HCT116 (cell line): Measurements from ENCODE around the gene CCNL1. TPM values are rescaled to one million over a fixed set of nuclear protein-coding genes. Genes with fewer than 3 reads are reported as not detected.

ENCODE experiments used
- ATAC-seq: fragments of 200-7000 bp; cut with Tn5 transposase; 2 replicates; pipeline ENCODE4 v1.9.1; 2020; ENCODE audit warnings: mild to moderate bottlenecking, moderate library complexity
- BruUV-seq: library from RNA; stranded (reverse); fragments of 400-500 nt; replicated peaks from 2 replicates; lab custom pipeline; 2021; lab: Mats Ljungman, UMichigan
- CTCF ChIA-PET: fragments of 300-600 bp; sonication (Branson Sonifier 250); formaldehyde crosslinking; loops from one replicate; lab custom pipeline; 2021; ENCODE audit warnings: antibody characterized with exemption; lab: Charles Lee
- POLR2A ChIA-PET: fragments of 300-600, 350-600 bp; sonication (Branson Sonifier 250); formaldehyde crosslinking; loops from one replicate; lab custom pipeline; 2021; ENCODE audit warnings: antibody characterized with exemption; lab: Charles Lee
- RAD21 ChIA-PET, 2 experiments: fragments of 300-600 bp; sonication (Branson Sonifier 250); formaldehyde crosslinking; loops; one replicate each; lab custom pipeline; 2023; ENCODE audit warnings: low total read pairs in 2 of 2; ENCODE audit not compliant: uncharacterized antibody in 2 of 2, unreplicated experiment in 2 of 2, low non-redundant PET in 1 of 2; lab: Charles Lee
- DNase-seq: peaks from one replicate; pipeline ENCODE4 v3.0.0-alpha.2; 2010; ENCODE audit warnings: low read depth, low spot score
- H2AFZ ChIP-seq: fragments of 200-600 bp; shearing (Covaris generic), sonication (generic); 2 replicates; pipeline ENCODE4 v1.6.1; 2017; ENCODE audit warnings: low read depth, mixed run types, mixed read lengths, antibody characterized with exemption, low read length; ENCODE audit not compliant: poor library complexity, severe bottlenecking
- H3K27ac ChIP-seq: 2 replicates; pipeline ENCODE4 v1.5.1; 2012; ENCODE audit warnings: low read depth, low read length
- H3K27me3 ChIP-seq: fragments of 200-600 bp; sonication (generic); 2 replicates; pipeline ENCODE4 v1.6.1; 2016; ENCODE audit warnings: mixed run types, low read length, mixed read lengths; ENCODE audit not compliant: insufficient read depth
- H3K36me3 ChIP-seq, 2 experiments: fragments of 200-500 bp in 1 of 2; fragments of 200-600 bp in 1 of 2; sonication (Bioruptor generic) in 1 of 2; sonication (generic) in 1 of 2; 2 replicates each; pipeline versions ENCODE4 v1.5.1 to v1.6.1; 2014 to 2016; ENCODE audit warnings: low read length in 2 of 2, inconsistent platforms in 1 of 2, mixed read lengths in 1 of 2, mixed run types in 1 of 2; ENCODE audit not compliant: insufficient read depth in 2 of 2, control insufficient read depth in 1 of 2
- H3K4me1 ChIP-seq, 2 experiments: fragments of 200-600 bp in 1 of 2; sonication (generic) in 1 of 2; 2 replicates each; pipeline versions ENCODE4 v1.5.1 to v1.6.1; 2012 to 2017; ENCODE audit warnings: low read length in 2 of 2, inconsistent platforms in 1 of 2, mild to moderate bottlenecking in 1 of 2, mixed read lengths in 1 of 2, mixed run types in 1 of 2, moderate library complexity in 1 of 2; ENCODE audit not compliant: insufficient read depth in 2 of 2, control insufficient read depth in 1 of 2
- H3K4me2 ChIP-seq: fragments of 200-600 bp; sonication (generic); 2 replicates; pipeline ENCODE4 v1.6.1; 2017; ENCODE audit warnings: mixed run types, low read length, mixed read lengths
- H3K4me3 ChIP-seq, 2 experiments: fragments of 200-600 bp in 1 of 2; sonication (generic) in 1 of 2; replicated peaks in 1 of 2; 2 replicates each; pipeline ENCODE4 v1.5.1; 2011 to 2016; ENCODE audit warnings: low read length in 2 of 2, control low read depth in 1 of 2, low read depth in 1 of 2, mild to moderate bottlenecking in 1 of 2, mixed read lengths in 1 of 2, mixed run types in 1 of 2
- H3K79me2 ChIP-seq: fragments of 200-600 bp; sonication (generic); 2 replicates; pipeline ENCODE4 v1.6.1; 2017; ENCODE audit warnings: mild to moderate bottlenecking, mixed run types, low read length, moderate library complexity, mixed read lengths; ENCODE audit not compliant: insufficient read depth
- H3K9ac ChIP-seq: fragments of 200-600 bp; sonication (generic); 2 replicates; pipeline ENCODE4 v1.6.1; 2016; ENCODE audit warnings: low read length, mixed read lengths
- H3K9me2 ChIP-seq: fragments of 200-600 bp; sonication (generic), shearing (Covaris generic); 2 replicates; pipeline ENCODE4 v1.6.1; 2017; ENCODE audit warnings: mixed run types, mild to moderate bottlenecking, moderate library complexity; ENCODE audit not compliant: insufficient read depth
- H3K9me3 ChIP-seq, 2 experiments: fragments of 200-500 bp in 1 of 2; fragments of 200-600 bp in 1 of 2; sonication (Bioruptor generic) in 1 of 2; sonication (generic) in 1 of 2; 2 replicates each; pipeline ENCODE4 v1.6.1; 2014 to 2017; ENCODE audit warnings: low read length in 2 of 2, mixed read lengths in 2 of 2, inconsistent platforms in 1 of 2, low read depth in 1 of 2, mild to moderate bottlenecking in 1 of 2, mixed run types in 1 of 2, moderate library complexity in 1 of 2; ENCODE audit not compliant: control insufficient read depth in 1 of 2, insufficient read depth in 1 of 2
- H4K20me1 ChIP-seq: fragments of 200-600 bp; sonication (generic), shearing (Covaris generic); 2 replicates; pipeline ENCODE4 v1.6.1; 2017; ENCODE audit warnings: mixed run types, mild to moderate bottlenecking, moderate library complexity; ENCODE audit not compliant: insufficient read depth
- ATF3 ChIP-seq: IDR thresholded peaks from 2 replicates; pipeline ENCODE4 v1.6.1; 2012
- CBX3 ChIP-seq: IDR thresholded peaks from 2 replicates; pipeline ENCODE4 v1.6.1; 2012; ENCODE audit warnings: low read depth
- CEBPB ChIP-seq: IDR thresholded peaks from 2 replicates; pipeline ENCODE4 v1.6.1; 2012; ENCODE audit warnings: low read depth
- CTCF ChIP-seq, 3 experiments: fragments of 200-600 bp in 1 of 3; sonication (generic) in 1 of 3; IDR thresholded peaks in 2 of 3; conservative IDR thresholded peaks in 1 of 3; 2 replicates each; pipeline ENCODE4 v1.5.1; 2012 to 2017; ENCODE audit warnings: low read depth in 2 of 3, low read length in 2 of 3, antibody characterized with exemption in 1 of 3, borderline replicate concordance in 1 of 3, control low read depth in 1 of 3, mild to moderate bottlenecking in 1 of 3, mixed read lengths in 1 of 3, mixed run types in 1 of 3, moderate library complexity in 1 of 3; ENCODE audit not compliant: insufficient read depth in 1 of 3
- EGR1 ChIP-seq: IDR thresholded peaks from 2 replicates; pipeline ENCODE4 v1.6.1; 2012; ENCODE audit warnings: low read depth
- ELF1 ChIP-seq: IDR thresholded peaks from 2 replicates; pipeline ENCODE4 v1.6.1; 2012; ENCODE audit warnings: low read depth, borderline replicate concordance
- EZH2 ChIP-seq: fragments of 200-600 bp; sonication (generic); IDR thresholded peaks from 2 replicates; pipeline ENCODE4 v1.6.1; 2017; ENCODE audit warnings: antibody characterized with exemption, mixed run types
- EZH2phosphoT487 ChIP-seq: fragments of 200-600 bp; IDR thresholded peaks from 2 replicates; pipeline ENCODE4 v1.6.1; 2018; ENCODE audit warnings: antibody characterized with exemption, borderline replicate concordance
- FOSL1 ChIP-seq: IDR thresholded peaks from 2 replicates; pipeline ENCODE4 v1.6.1; 2012; ENCODE audit warnings: low read depth
- JUND ChIP-seq: IDR thresholded peaks from 2 replicates; pipeline ENCODE4 v1.6.1; 2012
- MAX ChIP-seq: IDR thresholded peaks from 2 replicates; pipeline ENCODE4 v1.6.1; 2012
- RAD21 ChIP-seq: IDR thresholded peaks from 2 replicates; pipeline ENCODE4 v1.6.1; 2012; ENCODE audit warnings: low read depth, mild to moderate bottlenecking
- REST ChIP-seq: IDR thresholded peaks from 2 replicates; pipeline ENCODE4 v1.6.1; 2012; ENCODE audit warnings: low read depth
- SIN3A ChIP-seq: IDR thresholded peaks from 2 replicates; pipeline ENCODE4 v1.6.1; 2012; ENCODE audit warnings: low read depth
- SP1 ChIP-seq: IDR thresholded peaks from 2 replicates; pipeline ENCODE4 v1.6.1; 2012; ENCODE audit warnings: low read depth
- SRF ChIP-seq: IDR thresholded peaks from 2 replicates; pipeline ENCODE4 v1.6.1; 2012; ENCODE audit warnings: low read depth
- TCF7L2 ChIP-seq: IDR thresholded peaks from 2 replicates; pipeline ENCODE4 v1.7.0; 2011; ENCODE audit warnings: borderline replicate concordance, inconsistent platforms; ENCODE audit not compliant: insufficient read depth, insufficient read length; ENCODE audit errors: extremely low read depth
- YY1 ChIP-seq: IDR thresholded peaks from 2 replicates; pipeline ENCODE4 v1.6.1; 2011; ENCODE audit warnings: low read length, low read depth, moderate library complexity, mild to moderate bottlenecking; ENCODE audit not compliant: insufficient replicate concordance; ENCODE audit errors: extremely low read depth
- ZFX ChIP-seq: fragments of 450-650 bp; IDR thresholded peaks from 2 replicates; pipeline ENCODE4 v1.6.1; 2017
- ZNF274 ChIP-seq: fragments of 200-500 bp; sonication (Bioruptor generic); IDR thresholded peaks from 2 replicates; pipeline ENCODE4 v1.6.1; 2014; ENCODE audit warnings: mild to moderate bottlenecking, low read depth, low read length, inconsistent platforms
- intact Hi-C: fragments of 100-400 bp; cut with micrococcal nuclease; formaldehyde crosslinking; loops from 2 replicates; pipeline ENCODE4 v1.10.0; 2022
- total RNA-seq: library from RNA; stranded (reverse); gene quantifications from one replicate; pipeline ENCODE4 v1.2.1, GENCODE V29; 2021; ENCODE audit not compliant: unreplicated experiment

CCNL1 gene
- total RNA-seq, 1 experiment from 2014 or later: 96.7 TPM

GRCh38 chr3:157166561-157166960 lies 6.6 kb upstream of the CCNL1 start:
- no peak overlapping the region for H3K27ac ChIP-seq
- H2AFZ ChIP-seq: no peak overlapping the region
- H3K4me1 ChIP-seq: no peaks in the 10 kb centered on the region
- H3K9ac ChIP-seq: no peak overlapping the region
- no peak overlapping the region for H3K4me3 ChIP-seq
- ATAC-seq (no peak), DNase-seq (no peak)
- intact Hi-C loops: no loop called here
- no TSS peak for BruUV-seq
- ChIA-PET POLR2A (interaction anchor here (1.0 kb wide), 1 partner anchor 8 kb away, joined by 4 read pairs; no protein-coding TSS in a partner anchor), CTCF (no interaction called here), RAD21 (no interaction called here)
- no peaks in the 10 kb centered on the region for H3K79me2 ChIP-seq
- no peak overlapping the region for H3K4me2 ChIP-seq
- no peaks in the 10 kb centered on the region for H3K27me3 ChIP-seq
- H3K9me3 ChIP-seq: no peaks in the 10 kb centered on the region
- H4K20me1 ChIP-seq: no peaks in the 10 kb centered on the region
- no peak for TF ChIP-seq ELF1
- TF ChIP-seq CEBPB: no peak
- no peak for TF ChIP-seq ZFX
- no peak for TF ChIP-seq SIN3A
- TF ChIP-seq TCF7L2: no peak
- no peak for TF ChIP-seq REST
- TF ChIP-seq CBX3: no peak
- no peak for TF ChIP-seq JUND
- no peak for TF ChIP-seq MAX
- no peak for TF ChIP-seq EGR1
- no peak for TF ChIP-seq SRF
- no peak for TF ChIP-seq ZNF274
- no peak for TF ChIP-seq SP1
- no peak for TF ChIP-seq EZH2
- TF ChIP-seq ATF3: no peak
- no peak for TF ChIP-seq EZH2phosphoT487
- TF ChIP-seq FOSL1: no peak
- TF ChIP-seq CTCF (IDR thresholded peaks at IDR 0.05 in 2 of 3, conservative IDR thresholded peaks at IDR 0.05 in 1 of 3; ENCODE audit: borderline replicate concordance in 1 of 3, insufficient read depth in 1 of 3, low read depth in 2 of 3, low read length in 2 of 3): no peak
- TF ChIP-seq YY1: no peak
- no peak for TF ChIP-seq RAD21
- TF ChIP-seq, all 23 proteins: peak for 0
- H3K9me2 ChIP-seq: no peaks in the 10 kb centered on the region
- H3K36me3 ChIP-seq: no peaks in the 10 kb centered on the region
